ENCODE data around the gene DNAJB5.
"Not testable (repeated sequence)": the region's sequence is repeated elsewhere in the genome, so short reads cannot be mapped to it uniquely, and the experiment has no call there.

Gene DNAJB5

DNA sequence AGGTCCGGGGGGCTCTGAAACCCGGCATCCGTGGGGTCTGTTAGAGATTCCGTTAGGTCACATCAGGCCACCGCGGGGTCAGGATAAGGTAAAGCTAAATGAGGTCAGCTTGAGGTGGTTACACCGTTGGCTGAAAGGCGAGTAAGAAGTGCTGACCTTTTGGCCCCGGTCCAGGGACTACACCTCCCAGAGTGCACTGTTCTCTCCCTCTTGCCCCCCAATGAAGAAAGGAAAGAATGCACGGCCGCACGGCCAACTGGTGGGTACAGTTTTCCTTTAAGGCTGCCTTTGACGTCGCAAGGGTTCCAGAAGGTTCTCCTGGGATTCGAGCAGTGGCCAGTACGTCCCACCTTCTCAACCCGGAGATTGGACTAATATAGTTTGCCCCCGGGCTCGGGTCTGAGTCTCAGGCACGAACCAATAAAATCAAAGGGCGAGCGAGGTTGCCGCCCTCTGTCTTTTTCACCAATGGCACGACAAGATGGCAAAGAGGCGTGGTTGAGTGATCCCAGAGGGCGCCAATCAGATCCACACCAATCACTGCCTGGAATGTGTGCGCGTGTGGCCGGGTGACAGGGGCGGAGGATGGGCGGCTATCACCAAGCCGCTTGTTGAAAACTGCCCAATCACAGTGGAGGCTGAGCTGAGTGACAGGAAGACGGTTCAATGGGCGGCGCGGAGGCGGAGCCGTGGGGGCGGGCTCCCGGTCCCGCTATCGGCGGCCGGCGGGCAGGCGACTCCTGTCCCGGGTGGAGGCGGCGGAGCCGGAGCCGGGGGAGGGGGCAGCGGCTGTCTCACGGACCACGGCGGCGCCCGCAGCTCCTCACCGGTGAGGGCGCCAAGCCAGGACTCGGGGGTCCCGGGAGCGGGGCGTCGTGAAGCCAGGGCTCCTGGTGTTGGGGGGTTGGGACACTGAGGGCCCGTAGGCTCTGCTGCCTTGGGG lies at the start of gene DNAJB5:
Gene DNAJB5 (plus strand): TSS at position 743 of the 943 bp plus-strand sequence. CDS start 886 bp downstream, outside the sequence.
- ATAC-seq, result peak; percentile 95
- H3K36me3 Mint-ChIP-seq, result peaks cover 19% of the 10 kb centered on the region
- H3K27ac Mint-ChIP-seq, result peak within 1 kb of the TSS; percentile 91
- H3K4me1 Mint-ChIP-seq, result peaks cover 87% of the 10 kb centered on the region
- H3K4me3 Mint-ChIP-seq, result peak within 1 kb of the TSS; percentile 82
- DNase-seq (ENCODE audit: low spot score in 2 of 2), result peak; percentile 98 to 99
- H3K9me3 Mint-ChIP-seq, result no peaks in the 10 kb centered on the region

DNA sequence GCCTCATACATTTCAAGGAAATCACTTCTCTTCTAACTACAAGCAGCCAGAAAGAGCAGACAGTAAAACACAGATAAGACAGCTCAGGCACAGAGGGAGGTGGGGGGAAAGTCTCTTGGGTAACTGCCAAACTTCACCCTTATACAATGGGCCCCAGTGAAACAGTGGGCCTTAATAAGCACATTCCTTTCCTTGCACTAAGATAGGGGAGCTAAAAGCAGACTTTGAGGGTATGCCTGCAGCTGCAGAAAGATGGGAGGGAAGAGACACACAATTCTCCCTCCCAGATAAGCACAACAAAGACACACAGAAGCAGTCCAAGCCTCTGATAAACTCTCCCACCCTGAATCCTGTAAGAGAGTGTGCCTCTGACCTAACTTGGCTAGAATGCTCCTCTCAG lies 49.6 kb upstream of the DNAJB5 start:
- ATAC-seq; H3K27ac Mint-ChIP-seq; H3K9me3 Mint-ChIP-seq; H3K4me1 Mint-ChIP-seq; DNase-seq (ENCODE audit: low spot score in 2 of 2); H3K4me3 Mint-ChIP-seq; H3K36me3 Mint-ChIP-seq: not testable (repeated sequence)

GRCh38 chr9:34948451-34948850 lies 41.1 kb upstream of the DNAJB5 start:
- DNase-seq (ENCODE audit: low spot score in 2 of 2), result no peak
- Mint-ChIP-seq H3K27ac (no peak overlapping the region), H3K36me3 (no peaks in the 10 kb centered on the region), H3K4me1 (no peaks in the 10 kb centered on the region), H3K4me3 (no peak overlapping the region), H3K9me3 (no peaks in the 10 kb centered on the region)
- no peak for ATAC-seq

- no peak overlapping the region for H3K4me3 Mint-ChIP-seq
- no peak overlapping the region for H3K27ac Mint-ChIP-seq
- no peak for DNase-seq (ENCODE audit: low spot score in 2 of 2)
- H3K4me1 Mint-ChIP-seq, result no peaks in the 10 kb centered on the region
- H3K36me3 Mint-ChIP-seq, result no peaks in the 10 kb centered on the region
- no peaks in the 10 kb centered on the region for H3K9me3 Mint-ChIP-seq
- no peak for ATAC-seq
Observed at GRCh38 chr9:34954225-34954624, 35.3 kb upstream of the DNAJB5 start.

GRCh38 chr9:34956066-34956465 lies 33.5 kb upstream of the DNAJB5 start:
- H3K4me3 Mint-ChIP-seq; ATAC-seq; H3K36me3 Mint-ChIP-seq; H3K27ac Mint-ChIP-seq; H3K9me3 Mint-ChIP-seq; H3K4me1 Mint-ChIP-seq; DNase-seq (ENCODE audit: low spot score in 2 of 2): not testable (repeated sequence)

DNA sequence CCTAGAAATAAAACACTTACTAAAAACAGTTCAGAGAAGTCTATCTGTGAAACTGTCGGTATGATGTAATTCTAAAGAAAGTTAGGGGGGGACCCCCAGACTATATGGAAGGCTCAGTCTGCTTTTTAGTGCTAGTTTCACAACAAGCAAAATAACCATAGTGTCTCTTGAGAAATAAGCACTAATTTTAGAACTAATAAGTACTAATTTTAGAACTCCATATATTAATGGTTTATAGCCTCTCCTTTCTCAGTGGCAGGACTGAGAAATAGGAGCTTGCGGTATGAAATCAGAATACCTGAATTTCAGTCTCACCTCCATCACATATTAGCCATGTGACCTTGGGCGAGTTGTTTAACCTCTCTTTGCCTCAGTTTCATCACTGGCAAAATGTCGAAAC lies 32.9 kb upstream of the DNAJB5 start:
- Mint-ChIP-seq H3K4me1 (peaks cover 11% of the 10 kb centered on the region), H3K4me3 (no peak overlapping the region)

DNA sequence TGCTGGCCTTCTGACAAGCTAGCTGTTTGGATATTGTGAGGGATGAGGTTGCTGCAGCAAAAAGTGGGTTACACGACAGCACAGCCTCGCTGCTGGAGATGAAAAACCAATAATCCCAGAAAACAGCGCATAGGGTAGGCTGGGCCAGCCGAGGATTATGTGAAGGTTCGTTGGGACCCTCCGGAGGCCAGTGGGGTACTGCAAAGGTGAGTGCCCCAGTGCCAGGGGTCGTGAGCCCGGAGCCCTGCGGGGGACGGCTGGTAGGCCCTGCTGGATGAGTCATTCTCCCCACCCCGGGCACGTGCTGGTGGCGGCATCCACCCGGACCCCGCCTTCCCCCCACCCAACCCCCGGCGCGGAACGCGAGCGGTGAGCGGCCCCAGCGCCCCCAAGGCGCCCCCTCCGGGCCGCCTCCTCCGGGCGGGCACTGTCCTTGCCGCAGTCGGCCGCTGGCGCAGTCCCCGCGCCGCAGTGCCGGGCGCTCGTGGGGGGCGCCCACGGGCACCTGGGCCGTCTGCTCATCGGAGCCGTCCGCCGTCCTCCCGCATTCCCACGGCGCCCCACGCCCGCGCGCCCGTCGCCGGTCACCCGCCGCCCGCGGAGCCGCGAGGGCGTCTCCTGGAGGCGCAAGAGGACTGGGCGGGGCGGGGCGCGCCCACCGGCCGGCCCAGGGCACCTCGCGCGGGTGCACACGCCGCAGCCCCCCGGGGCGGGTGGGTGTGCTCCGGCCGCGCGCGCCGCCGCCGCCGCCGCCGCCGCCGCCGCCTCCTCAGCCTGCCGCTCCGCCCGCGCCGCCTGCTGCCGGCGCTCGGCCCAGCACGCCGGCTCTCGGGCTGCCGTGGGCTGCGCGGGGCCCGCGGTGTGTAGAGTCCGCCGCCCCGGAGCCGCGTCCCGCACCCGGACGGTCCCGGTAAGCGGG lies 31.8 kb upstream of the DNAJB5 start, which contains the start of gene PHF24:
Gene PHF24 (plus strand): TSS at position 794 of the 919 bp plus-strand sequence. CDS start 13,014 bp downstream, outside the sequence.
- Mint-ChIP-seq H3K4me1 (peaks cover 19% of the 10 kb centered on the region), H3K36me3 (no peaks in the 10 kb centered on the region), H3K9me3 (no peaks in the 10 kb centered on the region), H3K27ac (no peak within 1 kb of the TSS), H3K4me3 (peak within 1 kb of the TSS; percentile 34)
- DNase-seq (ENCODE audit: low spot score in 2 of 2) (no peak), ATAC-seq (peak; percentile 63)

More for the DNA sequence above, 32.9 kb upstream of the DNAJB5 start:
- ATAC-seq (peak; percentile 49), DNase-seq (ENCODE audit: low spot score in 2 of 2) (no peak)
- Mint-ChIP-seq H3K9me3 (no peaks in the 10 kb centered on the region), H3K36me3 (no peaks in the 10 kb centered on the region), H3K27ac (no peak overlapping the region)

- peaks cover 19% of the 10 kb centered on the region for H3K4me1 Mint-ChIP-seq
- no peak overlapping the region for H3K27ac Mint-ChIP-seq
- peak overlapping the region; percentile 20 for H3K4me3 Mint-ChIP-seq
- H3K9me3 Mint-ChIP-seq, result no peaks in the 10 kb centered on the region
- DNase-seq (ENCODE audit: low spot score in 2 of 2), result no peak
- ATAC-seq, result no peak
- no peaks in the 10 kb centered on the region for H3K36me3 Mint-ChIP-seq
Observed at GRCh38 chr9:34958411-34958982, 31.0 kb upstream of the DNAJB5 start.

DNA sequence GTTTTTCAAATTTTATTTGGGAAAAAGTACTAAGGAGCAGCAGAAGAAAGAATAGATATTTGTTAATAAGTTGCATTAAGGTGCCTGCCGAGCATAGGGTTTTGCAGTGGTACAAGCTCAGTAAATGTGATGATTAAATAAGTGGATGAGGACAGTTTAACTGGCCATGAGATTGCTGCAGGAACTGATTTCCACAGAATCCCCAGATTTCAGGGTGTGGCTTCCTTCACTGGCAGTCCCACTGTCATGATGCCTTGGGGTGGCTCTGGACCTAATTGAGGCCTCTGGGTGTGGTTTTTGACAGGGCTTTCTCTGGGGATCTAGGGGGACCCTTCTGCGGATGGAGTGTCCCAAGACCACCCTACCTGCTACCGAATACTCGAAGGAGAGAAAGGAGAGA lies 30.1 kb upstream of the DNAJB5 start:
- no peak overlapping the region for H3K4me3 Mint-ChIP-seq
- no peak for DNase-seq (ENCODE audit: low spot score in 2 of 2)
- no peaks in the 10 kb centered on the region for H3K9me3 Mint-ChIP-seq
- no peaks in the 10 kb centered on the region for H3K36me3 Mint-ChIP-seq
- no peak for ATAC-seq
- peaks cover 19% of the 10 kb centered on the region for H3K4me1 Mint-ChIP-seq
- no peak overlapping the region for H3K27ac Mint-ChIP-seq

DNA sequence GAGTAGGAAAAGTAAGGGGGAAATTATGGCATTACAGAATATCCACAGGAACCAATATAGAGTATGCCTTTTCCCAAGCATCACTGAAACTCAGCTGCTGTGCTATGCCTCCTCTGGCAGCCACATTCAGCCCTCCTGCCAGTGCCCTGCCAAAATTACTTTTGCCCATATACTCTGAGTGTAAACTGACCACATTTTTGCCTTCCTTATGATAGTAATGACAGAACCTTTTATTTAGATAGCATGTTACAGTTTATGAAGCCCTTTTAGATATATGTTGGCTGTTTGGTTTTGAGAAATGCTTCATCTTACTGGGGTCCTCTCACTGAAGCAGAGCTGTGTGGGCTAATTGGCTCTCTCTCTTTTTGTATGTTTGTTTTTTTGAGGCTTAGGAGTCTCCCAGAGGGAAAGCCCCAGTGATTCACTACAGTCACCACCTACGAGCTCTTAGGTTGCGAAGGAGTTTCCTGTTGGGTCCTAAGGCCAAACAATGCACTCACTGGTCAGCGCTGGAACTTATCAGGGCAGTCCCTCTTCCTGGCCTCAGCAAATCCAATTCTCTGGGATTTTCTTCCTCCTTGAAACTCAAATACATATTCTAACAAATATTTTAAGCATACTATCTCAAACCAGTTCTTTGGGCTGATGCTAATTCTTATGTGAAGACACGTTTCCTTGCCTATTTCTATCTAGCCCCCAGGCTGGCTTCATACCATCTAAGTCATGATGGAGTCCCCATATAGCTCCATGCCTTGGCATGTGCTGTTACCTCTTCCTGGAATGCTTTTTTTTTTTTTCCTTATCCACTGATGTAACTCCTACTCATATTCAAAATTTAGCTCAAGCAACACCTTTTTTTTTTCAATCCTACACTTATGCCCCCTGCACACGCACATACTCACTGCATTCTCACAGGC lies 27.7 kb upstream of the DNAJB5 start:
- Mint-ChIP-seq H3K4me1 (peaks cover 19% of the 10 kb centered on the region), H3K36me3 (no peaks in the 10 kb centered on the region), H3K27ac (no peak overlapping the region), H3K9me3 (no peaks in the 10 kb centered on the region), H3K4me3 (no peak overlapping the region)
- no peak for DNase-seq (ENCODE audit: low spot score in 2 of 2)
- peak; percentile 89 for ATAC-seq

GRCh38 chr9:34962546-34962945 lies 27.0 kb upstream of the DNAJB5 start:
- H3K4me1 Mint-ChIP-seq, result peaks cover 19% of the 10 kb centered on the region
- no peaks in the 10 kb centered on the region for H3K9me3 Mint-ChIP-seq
- no peak for DNase-seq (ENCODE audit: low spot score in 2 of 2)
- H3K27ac Mint-ChIP-seq, result no peak overlapping the region
- ATAC-seq, result no peak
- H3K36me3 Mint-ChIP-seq, result no peaks in the 10 kb centered on the region
- no peak overlapping the region for H3K4me3 Mint-ChIP-seq

DNA sequence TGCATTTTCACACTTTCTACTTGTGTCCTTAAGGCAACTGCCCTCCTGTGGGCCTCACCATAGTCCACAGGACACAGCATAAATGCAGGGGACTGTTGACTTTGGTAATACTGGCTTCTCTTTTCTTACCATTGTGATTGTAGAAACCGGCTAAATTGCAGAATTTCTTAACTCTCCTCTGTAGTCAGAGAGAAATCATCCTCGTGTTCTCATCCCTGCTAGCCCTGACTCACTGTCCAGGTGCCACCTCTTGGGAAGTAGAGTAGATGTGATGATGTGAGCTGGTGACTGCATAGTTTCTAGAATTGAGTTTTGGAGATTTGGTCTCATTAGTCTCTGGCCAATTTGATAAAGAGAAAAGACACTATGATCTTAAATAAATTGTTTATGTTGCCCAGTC lies 26.0 kb upstream of the DNAJB5 start:
- Mint-ChIP-seq H3K27ac (no peak overlapping the region), H3K4me1 (peaks cover 19% of the 10 kb centered on the region), H3K9me3 (no peaks in the 10 kb centered on the region), H3K36me3 (no peaks in the 10 kb centered on the region), H3K4me3 (no peak overlapping the region)
- ATAC-seq, result no peak
- no peak for DNase-seq (ENCODE audit: low spot score in 2 of 2)

DNA sequence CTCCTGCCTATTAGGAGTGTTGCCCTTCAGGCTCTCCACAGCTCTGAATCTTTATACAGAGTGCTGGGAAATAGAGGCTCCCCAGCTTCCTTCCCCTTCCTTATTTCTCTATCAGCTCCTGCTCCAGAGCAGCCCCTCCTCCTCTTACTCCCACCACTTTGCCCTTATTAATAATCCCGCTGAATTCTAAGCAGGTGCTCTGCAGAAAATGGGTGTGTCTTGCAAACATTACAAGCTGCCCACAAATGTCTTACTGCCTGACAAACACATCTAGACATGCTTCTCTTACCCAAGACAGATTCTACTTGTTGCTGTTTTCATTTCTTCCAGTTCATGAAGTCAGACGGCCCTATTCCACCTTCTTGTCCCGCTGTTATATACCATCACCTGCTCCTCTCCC lies 25.1 kb upstream of the DNAJB5 start:
- no peak for DNase-seq (ENCODE audit: low spot score in 2 of 2)
- H3K4me3 Mint-ChIP-seq, result no peak overlapping the region
- no peak for ATAC-seq
- H3K4me1 Mint-ChIP-seq, result peaks cover 19% of the 10 kb centered on the region
- no peaks in the 10 kb centered on the region for H3K36me3 Mint-ChIP-seq
- no peaks in the 10 kb centered on the region for H3K9me3 Mint-ChIP-seq
- H3K27ac Mint-ChIP-seq, result no peak overlapping the region

GRCh38 chr9:34971146-34971811 lies 18.3 kb upstream of the DNAJB5 start:
- H3K27ac Mint-ChIP-seq, result no peak overlapping the region
- ATAC-seq, result no peak
- H3K36me3 Mint-ChIP-seq, result no peaks in the 10 kb centered on the region
- no peak overlapping the region for H3K4me3 Mint-ChIP-seq
- no peaks in the 10 kb centered on the region for H3K9me3 Mint-ChIP-seq
- no peaks in the 10 kb centered on the region for H3K4me1 Mint-ChIP-seq
- DNase-seq (ENCODE audit: low spot score in 2 of 2), result no peak

Measured in stimulated activated effector memory CD8-positive, alpha-beta T cell treated with anti-CD3 and anti-CD28 coated beads, Interleukin-12 subunit alpha, Interleukin-12 subunit beta, amount 100 ng/mL, for 72 hours (primary cell).